ENCODE results near the gene KCNK6. TPM values are rescaled to one million over a fixed set of nuclear protein-coding genes. Genes with fewer than 3 reads are reported as not detected.

KCNK6 gene
- total RNA-seq (10 to 100 TPM in 1 of 2 donors, 1 to 10 TPM in 1; 6.5 to 10.8 TPM), total RNA-seq (27.2 to 32.3 reads per million in 2 donors)

DNA sequence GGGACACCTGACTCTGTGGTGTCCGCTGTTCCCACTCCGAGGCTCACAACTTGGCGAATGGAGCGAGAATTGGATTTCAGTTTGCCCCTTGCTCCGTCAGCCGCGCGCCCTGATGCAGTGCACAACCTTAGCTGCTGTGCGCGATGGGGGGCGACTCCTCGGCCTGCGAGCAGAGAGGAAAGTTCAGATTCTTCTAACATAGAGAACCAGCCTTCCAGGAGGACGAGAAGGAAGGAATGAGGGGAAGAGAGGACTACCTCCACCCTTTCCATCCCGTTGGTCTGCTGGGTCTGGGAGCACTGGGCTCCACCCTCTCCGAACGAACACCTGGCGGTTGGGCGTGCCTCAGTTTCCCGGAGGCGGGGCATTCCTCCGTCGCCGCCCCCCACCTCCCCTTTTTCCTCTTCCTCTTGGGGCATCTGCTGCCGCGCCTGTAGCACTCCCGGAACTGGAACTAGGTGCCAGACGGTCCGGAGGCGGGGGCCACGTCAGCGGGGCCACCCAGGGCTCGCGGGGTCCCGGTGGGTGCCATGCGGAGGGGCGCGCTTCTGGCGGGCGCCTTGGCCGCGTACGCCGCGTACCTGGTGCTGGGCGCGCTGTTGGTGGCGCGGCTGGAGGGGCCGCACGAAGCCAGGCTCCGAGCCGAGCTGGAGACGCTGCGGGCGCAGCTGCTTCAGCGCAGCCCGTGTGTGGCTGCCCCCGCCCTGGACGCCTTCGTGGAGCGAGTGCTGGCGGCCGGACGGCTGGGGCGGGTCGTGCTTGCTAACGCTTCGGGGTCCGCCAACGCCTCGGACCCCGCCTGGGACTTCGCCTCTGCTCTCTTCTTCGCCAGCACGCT lies at the start of gene KCNK6:
TSS of gene KCNK6 (plus strand) at position 425 of the 838 bp plus-strand sequence. CDS start at position 531, 106 bp downstream.
- H3K9me3 ChIP-seq (ENCODE audit: control insufficient read depth, low read length, poor library complexity, severe bottlenecking), result no peaks in the 10 kb centered on the region
- DNase-seq (peak in 2 of 3 donors; percentile 26 to 33), ATAC-seq (no peak)
- Mint-ChIP-seq H3K27me3 (no peaks in the 10 kb centered on the region), H3K4me1 (peaks cover 49% of the 10 kb centered on the region), H3K4me3 (peak within 1 kb of the TSS; percentile 92), H3K36me3 (ENCODE audit: low read depth) (no peaks in the 10 kb centered on the region), H3K27ac (peak within 1 kb of the TSS; percentile 89)

DNA sequence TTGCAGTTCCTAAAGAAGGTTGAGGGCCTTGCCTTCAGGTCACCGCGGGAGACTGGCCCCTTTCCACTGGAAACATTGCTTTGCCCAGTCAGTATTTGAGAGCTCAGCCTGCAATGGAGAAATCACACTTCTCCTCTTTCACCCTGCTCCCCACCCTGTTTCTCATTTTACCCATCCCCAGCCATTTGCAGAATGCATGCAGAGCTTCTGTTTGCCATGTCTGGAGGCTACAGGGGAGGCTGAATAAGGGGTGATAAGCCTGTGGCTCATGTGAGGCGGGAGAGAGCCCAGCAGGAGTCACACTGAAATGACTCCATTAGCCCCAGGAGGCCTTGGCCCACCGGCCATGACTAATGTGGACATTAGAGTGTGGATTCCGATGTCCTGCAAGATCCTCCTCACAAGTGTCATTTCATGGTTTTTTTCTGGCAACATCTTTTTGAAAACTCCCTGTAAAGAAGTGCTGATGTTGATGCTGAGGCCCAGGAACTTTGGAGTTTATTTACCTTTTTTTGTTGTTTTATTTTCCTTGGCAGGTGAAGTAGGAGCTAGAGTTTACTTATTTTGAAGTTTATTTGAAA lies 49.0 kb upstream of the KCNK6 start:
- Mint-ChIP-seq H3K4me1 (peaks cover 18% of the 10 kb centered on the region), H3K36me3 (ENCODE audit: low read depth) (no peaks in the 10 kb centered on the region), H3K4me3 (no peak overlapping the region), H3K27ac (no peak overlapping the region), H3K27me3 (no peaks in the 10 kb centered on the region)
- DNase-seq, result no peak
- H3K9me3 ChIP-seq (ENCODE audit: control insufficient read depth, low read length, poor library complexity, severe bottlenecking), result no peaks in the 10 kb centered on the region
- no peak for ATAC-seq

DNA sequence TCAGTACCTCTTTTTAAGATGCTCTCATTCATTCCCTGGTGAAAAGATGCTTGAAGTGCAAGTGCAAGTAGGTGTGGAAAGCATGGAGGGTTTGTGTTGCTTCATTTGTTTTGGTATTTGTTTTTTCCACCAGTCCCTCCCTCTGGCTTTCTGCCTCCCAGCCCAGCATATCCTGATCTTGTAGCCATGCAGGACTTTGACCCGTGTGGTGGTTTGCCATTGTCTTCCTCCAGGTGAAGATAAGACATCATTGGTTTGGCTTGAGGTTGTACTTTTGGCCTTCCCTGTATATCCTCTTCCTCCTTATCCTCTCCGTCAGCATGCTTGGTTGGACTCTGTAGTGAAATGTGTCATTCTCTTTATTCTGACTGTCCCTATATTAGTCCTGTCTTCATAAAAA lies 46.1 kb upstream of the KCNK6 start:
- no peaks in the 10 kb centered on the region for H3K9me3 ChIP-seq (ENCODE audit: control insufficient read depth, low read length, poor library complexity, severe bottlenecking)
- DNase-seq, result no peak
- Mint-ChIP-seq H3K36me3 (ENCODE audit: low read depth) (no peaks in the 10 kb centered on the region), H3K4me3 (no peak overlapping the region), H3K27me3 (no peaks in the 10 kb centered on the region), H3K27ac (no peak overlapping the region), H3K4me1 (peaks cover 5% of the 10 kb centered on the region)
- ATAC-seq, result no peak

DNA sequence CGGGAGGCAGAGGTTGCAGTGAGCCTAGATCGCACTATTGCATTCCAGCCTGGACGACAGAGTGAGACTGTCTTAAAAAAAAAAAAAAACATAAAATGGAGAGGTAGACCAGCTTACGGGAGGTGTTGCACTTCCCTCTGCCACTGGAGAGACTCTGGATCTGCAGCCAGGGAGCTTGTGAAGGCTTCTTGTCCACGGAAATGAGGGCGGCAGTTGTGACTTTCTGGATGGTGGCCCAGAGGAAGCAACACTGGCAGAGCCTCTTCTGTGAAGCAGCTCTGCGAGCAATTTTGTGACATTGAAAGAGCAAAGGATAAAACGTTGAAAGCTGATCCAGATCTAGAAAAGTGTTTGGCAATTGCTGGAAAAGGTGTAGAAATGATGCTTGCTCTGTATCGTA lies 44.9 kb upstream of the KCNK6 start:
- no peaks in the 10 kb centered on the region for H3K9me3 ChIP-seq (ENCODE audit: control insufficient read depth, low read length, poor library complexity, severe bottlenecking)
- no peaks in the 10 kb centered on the region for H3K27me3 Mint-ChIP-seq
- H3K4me1 Mint-ChIP-seq, result peaks cover 5% of the 10 kb centered on the region
- no peaks in the 10 kb centered on the region for H3K36me3 Mint-ChIP-seq (ENCODE audit: low read depth)
- peak overlapping the region; percentile 43 for H3K27ac Mint-ChIP-seq
- no peak overlapping the region for H3K4me3 Mint-ChIP-seq
- DNase-seq (no peak), ATAC-seq (no peak)

DNA sequence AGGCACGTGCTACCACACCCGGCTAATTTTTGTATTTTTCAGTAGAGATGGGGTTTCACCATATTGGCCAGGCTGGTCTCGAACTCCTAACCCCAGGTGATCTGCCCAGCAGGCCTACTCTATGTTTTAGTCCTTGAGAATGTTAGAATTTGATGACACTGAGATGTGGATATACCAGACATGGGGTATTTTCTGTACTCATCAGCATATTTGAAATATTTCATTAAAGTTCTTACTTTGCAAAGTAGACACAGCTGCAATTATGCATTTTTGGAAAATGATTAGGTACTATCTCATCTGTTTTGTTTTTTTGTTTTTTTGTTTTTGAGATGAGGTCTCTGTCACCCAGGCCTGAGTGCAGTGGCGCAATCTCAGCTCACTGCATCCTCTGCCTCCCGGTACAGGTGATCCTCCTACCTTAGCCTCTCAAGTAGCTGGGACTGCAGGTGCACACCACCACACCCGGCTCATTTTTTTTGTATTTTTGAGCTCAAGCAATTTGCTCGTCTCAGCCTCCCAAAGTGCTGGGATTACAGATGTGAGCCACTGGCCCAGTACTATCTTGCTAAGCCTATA lies 42.6 kb upstream of the KCNK6 start:
- no peaks in the 10 kb centered on the region for H3K9me3 ChIP-seq (ENCODE audit: control insufficient read depth, low read length, poor library complexity, severe bottlenecking)
- no peak for ATAC-seq
- no peaks in the 10 kb centered on the region for H3K27me3 Mint-ChIP-seq
- DNase-seq, result no peak
- H3K27ac Mint-ChIP-seq, result no peak overlapping the region
- H3K4me3 Mint-ChIP-seq, result no peak overlapping the region
- no peaks in the 10 kb centered on the region for H3K36me3 Mint-ChIP-seq (ENCODE audit: low read depth)
- peaks cover 8% of the 10 kb centered on the region for H3K4me1 Mint-ChIP-seq

DNA sequence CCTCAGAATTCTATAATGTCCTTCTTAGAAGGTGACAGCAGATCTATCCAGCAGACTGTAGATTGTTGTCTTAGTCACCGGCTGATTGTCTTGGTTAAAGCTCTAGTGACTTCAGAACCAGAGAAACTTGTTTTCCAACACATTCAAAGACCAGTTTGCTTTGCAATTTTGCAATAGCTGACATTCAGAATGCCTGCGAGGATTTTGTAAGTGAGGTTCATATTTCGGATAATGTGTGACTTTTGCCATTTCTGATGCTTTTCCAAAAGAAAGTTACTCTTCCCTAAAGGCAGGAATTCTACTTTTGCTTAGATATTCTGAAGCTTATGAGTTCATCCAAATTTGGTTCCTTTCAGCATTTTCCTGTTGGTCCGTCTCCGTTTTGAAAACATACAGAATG lies 42.1 kb upstream of the KCNK6 start:
- no peak for ATAC-seq
- H3K36me3 Mint-ChIP-seq (ENCODE audit: low read depth), result no peaks in the 10 kb centered on the region
- no peak overlapping the region for H3K4me3 Mint-ChIP-seq
- no peaks in the 10 kb centered on the region for H3K27me3 Mint-ChIP-seq
- no peak for DNase-seq
- H3K27ac Mint-ChIP-seq, result no peak overlapping the region
- H3K9me3 ChIP-seq (ENCODE audit: control insufficient read depth, low read length, poor library complexity, severe bottlenecking), result no peaks in the 10 kb centered on the region
- peaks cover 8% of the 10 kb centered on the region for H3K4me1 Mint-ChIP-seq

DNA sequence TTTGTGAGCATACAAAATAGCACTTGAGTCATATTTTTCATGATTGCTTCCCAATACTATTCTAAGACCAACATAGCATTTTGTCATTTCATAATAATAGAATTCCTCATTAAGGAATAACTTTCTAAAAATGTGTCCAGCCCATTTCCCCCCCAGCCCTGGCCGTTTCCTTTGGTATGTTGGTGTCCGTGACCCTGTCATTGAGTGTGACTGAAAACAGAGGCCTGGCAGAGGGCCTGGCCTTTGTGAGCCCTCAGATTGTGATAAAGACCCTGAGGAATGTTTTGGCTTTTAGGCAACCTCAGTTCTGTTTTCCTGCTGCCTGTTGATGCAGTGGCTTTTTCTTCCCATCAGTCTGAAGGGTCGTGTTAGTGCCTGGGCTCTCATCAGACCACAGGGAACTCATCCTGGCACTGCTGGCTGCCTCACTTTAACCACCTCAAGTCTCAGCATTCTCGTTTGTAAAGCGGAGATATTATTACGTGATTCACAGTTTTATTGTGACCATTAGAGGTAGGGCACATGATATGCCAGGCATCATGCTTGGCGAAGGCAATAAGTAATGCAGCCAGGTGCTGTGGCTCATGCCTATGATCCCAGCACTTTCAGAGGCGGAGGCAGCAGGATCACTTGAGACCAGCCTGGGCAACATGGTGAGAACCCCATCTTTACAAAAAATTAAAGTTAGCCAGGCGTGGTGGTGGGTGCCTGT lies 41.5 kb upstream of the KCNK6 start:
- Mint-ChIP-seq H3K4me3 (no peak overlapping the region), H3K27me3 (no peaks in the 10 kb centered on the region), H3K4me1 (peaks cover 8% of the 10 kb centered on the region), H3K36me3 (ENCODE audit: low read depth) (no peaks in the 10 kb centered on the region), H3K27ac (no peak overlapping the region)
- no peak for ATAC-seq
- no peak for DNase-seq
- no peaks in the 10 kb centered on the region for H3K9me3 ChIP-seq (ENCODE audit: control insufficient read depth, low read length, poor library complexity, severe bottlenecking)

DNA sequence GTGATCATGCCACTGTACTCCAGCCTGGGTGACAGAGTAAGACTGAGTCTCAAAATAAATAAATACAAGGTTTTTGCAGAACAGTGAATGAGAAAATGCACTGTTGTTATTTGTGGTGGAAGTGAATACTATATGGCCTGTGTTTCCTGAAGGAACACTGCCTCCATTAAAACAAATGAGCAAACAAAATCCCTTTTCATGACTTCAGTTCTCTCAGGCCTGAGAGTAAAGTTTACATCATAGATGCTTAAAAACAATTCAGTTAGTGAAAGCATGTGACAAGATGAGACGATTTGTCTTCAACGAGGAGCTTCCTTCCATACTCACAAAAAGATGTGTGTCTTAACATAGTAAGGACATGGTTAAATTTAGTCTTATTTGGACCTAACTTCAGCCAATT lies 40.9 kb upstream of the KCNK6 start:
- H3K4me1 Mint-ChIP-seq, result peaks cover 8% of the 10 kb centered on the region
- no peaks in the 10 kb centered on the region for H3K9me3 ChIP-seq (ENCODE audit: control insufficient read depth, low read length, poor library complexity, severe bottlenecking)
- no peak overlapping the region for H3K4me3 Mint-ChIP-seq
- ATAC-seq, result no peak
- H3K36me3 Mint-ChIP-seq (ENCODE audit: low read depth), result no peaks in the 10 kb centered on the region
- no peak overlapping the region for H3K27ac Mint-ChIP-seq
- no peak for DNase-seq
- no peaks in the 10 kb centered on the region for H3K27me3 Mint-ChIP-seq

DNA sequence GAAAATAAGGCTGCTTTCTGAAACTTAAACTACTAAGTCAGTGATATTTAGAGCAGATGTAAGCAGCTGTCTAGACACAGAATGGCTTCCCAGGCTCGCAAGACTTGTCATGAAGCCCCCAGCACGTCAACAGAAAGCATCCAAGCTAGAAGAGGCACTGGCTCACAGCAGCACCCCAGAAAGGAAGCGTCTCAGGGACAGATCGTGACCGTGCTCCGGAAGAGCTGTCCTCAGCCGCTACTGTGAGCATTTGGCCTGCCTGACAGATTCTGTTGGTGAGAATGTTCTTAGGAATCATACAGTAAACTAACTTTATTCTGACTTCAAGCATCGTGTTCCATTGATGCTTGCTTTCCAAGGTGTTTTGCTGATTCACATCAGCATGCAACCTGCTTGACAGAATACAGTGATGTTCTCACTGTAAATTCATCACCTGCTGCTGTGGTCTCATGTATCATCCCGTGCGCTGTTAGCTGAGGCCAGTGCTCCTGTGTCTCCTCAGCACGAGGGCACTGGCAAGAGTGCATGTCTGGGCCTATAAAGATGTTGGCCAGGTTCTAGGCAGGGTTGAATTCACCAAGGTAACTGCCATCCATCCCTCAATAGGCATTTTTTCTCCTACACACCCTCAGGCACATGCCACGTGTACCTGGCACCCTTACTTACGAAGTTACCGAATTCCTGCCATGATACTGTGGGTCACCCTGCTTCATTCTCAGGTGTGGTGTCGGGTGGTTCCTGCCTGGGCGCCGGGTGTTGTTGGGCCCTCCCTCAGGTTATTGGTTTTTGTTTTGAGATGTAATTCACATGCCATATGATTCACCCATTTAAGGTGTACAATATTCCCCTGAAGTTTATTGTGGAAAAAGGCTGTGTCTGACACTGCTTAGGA lies 39.4 kb upstream of the KCNK6 start:
- Mint-ChIP-seq H3K4me1 (peaks cover 8% of the 10 kb centered on the region), H3K4me3 (no peak overlapping the region), H3K36me3 (ENCODE audit: low read depth) (no peaks in the 10 kb centered on the region), H3K27ac (peak overlapping the region; percentile 59), H3K27me3 (no peaks in the 10 kb centered on the region)
- no peaks in the 10 kb centered on the region for H3K9me3 ChIP-seq (ENCODE audit: control insufficient read depth, low read length, poor library complexity, severe bottlenecking)
- DNase-seq (no peak), ATAC-seq (no peak)

DNA sequence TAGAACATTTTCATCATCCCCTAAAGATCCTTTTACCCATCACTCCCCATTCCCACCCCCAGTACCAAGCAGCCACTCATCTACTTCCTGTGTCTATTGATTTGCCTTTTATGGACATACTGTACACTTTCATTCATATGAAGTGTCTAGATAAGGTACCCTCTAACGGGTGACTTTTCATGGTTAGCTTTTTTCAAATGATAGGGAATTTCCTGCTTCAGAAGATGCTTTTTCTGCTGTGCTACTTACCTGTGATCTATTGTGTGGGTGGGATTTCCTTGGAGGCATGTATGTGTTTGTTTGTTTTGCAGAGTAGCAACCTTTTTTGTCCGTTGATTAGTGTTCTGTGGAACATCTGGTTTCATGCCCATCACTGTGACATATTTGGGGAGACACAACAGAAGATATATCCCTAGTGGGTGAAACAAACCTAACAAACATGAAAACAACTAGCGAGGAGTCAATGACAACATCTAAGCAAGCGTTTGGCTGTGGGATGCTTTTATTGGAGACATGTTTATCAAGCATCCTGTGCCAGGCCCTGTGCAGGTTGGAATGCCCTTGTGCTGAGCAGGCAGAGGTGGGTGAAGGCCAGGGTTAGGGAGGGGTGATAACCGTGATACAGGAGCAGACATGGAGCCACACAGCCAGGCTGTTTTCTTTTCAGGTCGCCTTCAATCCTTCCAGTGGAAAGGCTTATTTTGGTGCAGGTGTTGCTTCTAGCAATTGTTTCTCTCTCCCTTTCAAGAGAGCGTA lies 37.7 kb upstream of the KCNK6 start:
- H3K4me1 Mint-ChIP-seq, result peaks cover 8% of the 10 kb centered on the region
- DNase-seq, result no peak
- no peak overlapping the region for H3K4me3 Mint-ChIP-seq
- ATAC-seq, result peak; percentile 80
- no peaks in the 10 kb centered on the region for H3K36me3 Mint-ChIP-seq (ENCODE audit: low read depth)
- no peaks in the 10 kb centered on the region for H3K27me3 Mint-ChIP-seq
- H3K9me3 ChIP-seq (ENCODE audit: control insufficient read depth, low read length, poor library complexity, severe bottlenecking), result no peaks in the 10 kb centered on the region
- peak overlapping the region; percentile 89 for H3K27ac Mint-ChIP-seq

DNA sequence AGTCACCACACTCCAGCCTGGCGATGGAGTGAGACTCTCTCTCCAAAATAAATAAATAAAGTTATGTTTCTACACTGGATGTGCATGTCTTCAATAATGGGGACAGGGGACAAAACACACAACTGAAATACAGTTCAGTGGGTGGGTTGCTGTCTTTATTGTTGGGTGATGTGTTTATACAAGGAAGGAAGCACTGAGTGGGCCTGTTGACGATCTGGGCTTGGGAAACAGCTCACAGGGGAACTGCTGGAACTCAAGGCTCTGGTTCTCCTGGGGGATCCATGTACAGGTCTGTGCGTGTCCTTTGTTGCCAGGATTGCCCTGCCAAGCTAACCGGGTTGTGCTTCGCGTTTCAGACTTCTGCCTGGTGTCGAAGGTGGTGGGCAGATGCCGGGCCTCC lies 36.4 kb upstream of the KCNK6 start:
- DNase-seq (no peak), ATAC-seq (no peak)
- no peaks in the 10 kb centered on the region for H3K27me3 Mint-ChIP-seq
- no peaks in the 10 kb centered on the region for H3K36me3 Mint-ChIP-seq (ENCODE audit: low read depth)
- no peak overlapping the region for H3K4me3 Mint-ChIP-seq
- H3K4me1 Mint-ChIP-seq, result peaks cover 8% of the 10 kb centered on the region
- H3K27ac Mint-ChIP-seq, result peak overlapping the region; percentile 89
- H3K9me3 ChIP-seq (ENCODE audit: control insufficient read depth, low read length, poor library complexity, severe bottlenecking), result no peaks in the 10 kb centered on the region

DNA sequence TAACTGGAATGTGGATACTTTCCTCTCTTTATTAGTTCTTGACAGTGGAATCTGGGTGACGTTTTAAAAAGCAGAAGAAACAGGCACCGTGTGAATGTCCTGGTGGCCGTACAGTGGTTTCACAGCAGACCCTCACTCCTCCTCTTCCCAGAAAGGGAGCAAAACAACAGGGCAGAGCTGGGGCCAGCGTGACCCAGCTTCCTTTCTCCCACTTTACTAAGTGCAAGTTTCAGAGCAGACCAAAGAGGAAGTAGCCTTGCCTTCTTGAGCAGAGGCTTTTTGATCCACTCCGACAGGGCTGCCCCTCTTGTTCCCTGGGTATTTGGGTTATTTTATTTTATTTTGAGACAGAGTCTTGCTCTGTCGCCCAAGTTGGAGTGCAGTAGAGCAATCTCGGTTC lies 35.2 kb upstream of the KCNK6 start:
- Mint-ChIP-seq H3K27ac (no peak overlapping the region), H3K4me3 (no peak overlapping the region), H3K27me3 (no peaks in the 10 kb centered on the region), H3K4me1 (peaks cover 8% of the 10 kb centered on the region), H3K36me3 (ENCODE audit: low read depth) (no peaks in the 10 kb centered on the region)
- ATAC-seq (no peak), DNase-seq (no peak)
- no peaks in the 10 kb centered on the region for H3K9me3 ChIP-seq (ENCODE audit: control insufficient read depth, low read length, poor library complexity, severe bottlenecking)

All from T-helper 17 cell (primary cell).